A549 (cell line): ENCODE data around the gene SLC9A1. TPM values are rescaled to one million over a fixed set of nuclear protein-coding genes. Genes with fewer than 3 reads are reported as not detected.

Experiments
- ATAC-seq, 2 experiments: fragments of 200-7000 bp in 1 of 2; fragments of >200 bp in 1 of 2; cut with Nextera tagmentation in 1 of 2; cut with Tn5 transposase in 1 of 2; 3 replicates each; pipeline versions ENCODE4 v1.8.0 to v1.9.1; 2018 to 2020; ENCODE audit warnings: mild to moderate bottlenecking in 1 of 2, moderate library complexity in 1 of 2
- CTCF ChIA-PET: fragments of 300-600 bp; sonication (Branson Sonifier 250); formaldehyde crosslinking; extraction: SDS; loops from one replicate; lab custom pipeline; 2021; ENCODE audit warnings: antibody characterized with exemption, inconsistent platforms; lab: Yijun Ruan, JAX
- POLR2A ChIA-PET: fragments of 350-600 bp; formaldehyde crosslinking; extraction: SDS; loops from one replicate; lab custom pipeline; 2021; ENCODE audit warnings: antibody characterized with exemption, inconsistent platforms; lab: Yijun Ruan, JAX
- DNase-seq, 2 experiments: peaks; one replicate each; pipeline versions ENCODE4 v3.0.0 to v3.0.0-alpha.2; 2011 to 2016; ENCODE audit warnings: low read depth in 1 of 2, low spot score in 1 of 2
- FAIRE-seq: peaks from 2 replicates; lab custom pipeline; 2011; peaks lifted over from hg19 to GRCh38; lab: Jason Lieb, UNC
- H3K27ac ChIP-seq, 2 experiments: fragments of >200 bp; sonication (Bioruptor Twin); formaldehyde crosslinking; 3 replicates each; pipeline ENCODE4 v1.5.1; 2016 to 2017
- H3K4me1 ChIP-seq: fragments of >200 bp; sonication (Bioruptor Twin); formaldehyde crosslinking; 3 replicates; pipeline ENCODE4 v1.6.1; 2016
- H3K4me2 ChIP-seq: fragments of >200 bp; sonication (Bioruptor Twin); formaldehyde crosslinking; 3 replicates; pipeline ENCODE4 v1.6.1; 2016
- H3K4me3 ChIP-seq: fragments of >200 bp; sonication (Bioruptor Twin); formaldehyde crosslinking; 3 replicates; pipeline ENCODE4 v1.5.1; 2016
- H3K9me3 ChIP-seq: fragments of >200 bp; sonication (Bioruptor Twin); formaldehyde crosslinking; 3 replicates; pipeline ENCODE4 v1.6.1; 2016
- BHLHE40 ChIP-seq: IDR thresholded peaks from 2 replicates; pipeline ENCODE4 v1.6.1; 2012; ENCODE audit warnings: low read depth, low read length, inconsistent platforms
- CEBPB ChIP-seq, 2 experiments: fragments of >200 bp in 1 of 2; sonication (Bioruptor Twin) in 1 of 2; formaldehyde crosslinking in 1 of 2; IDR thresholded peaks; 2 replicates each; pipeline ENCODE4 v1.6.1; 2012 to 2016
- EHMT2 ChIP-seq: fragments of 200-600 bp; sonication (generic); IDR thresholded peaks from 2 replicates; pipeline ENCODE4 v1.6.1; 2016; ENCODE audit warnings: antibody characterized with exemption, low read depth, mild to moderate bottlenecking, moderate library complexity
- ESRRA ChIP-seq: fragments of 150-350 bp; IDR thresholded peaks from 2 replicates; pipeline ENCODE4 v1.6.1; 2014; ENCODE audit warnings: mild to moderate bottlenecking, low read length, borderline replicate concordance
- FOXS1 ChIP-seq: fragments of 250-450 bp; sonication (Bioruptor Pico); IDR thresholded peaks from 2 replicates; pipeline ENCODE4 v1.5.0; 2020; ENCODE audit warnings: mild to moderate bottlenecking, moderate library complexity
- HOXA7 ChIP-seq: fragments of 250-450 bp; sonication (Bioruptor Pico); IDR thresholded peaks from 2 replicates; pipeline ENCODE4 v1.5.0; 2020; ENCODE audit warnings: mild to moderate bottlenecking, moderate library complexity
- HOXB13 ChIP-seq: fragments of 250-450 bp; sonication (Bioruptor Pico); IDR thresholded peaks from 2 replicates; pipeline ENCODE4 v1.5.0; 2020; ENCODE audit warnings: low read depth, mild to moderate bottlenecking, moderate library complexity
- HOXB5 ChIP-seq: fragments of 250-450 bp; sonication (Bioruptor Pico); IDR thresholded peaks from 2 replicates; pipeline ENCODE4 v1.5.0; 2020; ENCODE audit warnings: mild to moderate bottlenecking, moderate library complexity
- MAFK ChIP-seq: fragments of 450-650 bp; IDR thresholded peaks from 2 replicates; pipeline ENCODE4 v1.6.1; 2014; ENCODE audit not compliant: partially characterized antibody
- MAZ ChIP-seq: fragments of 150-350 bp; IDR thresholded peaks from 2 replicates; pipeline ENCODE4 v1.6.1; 2014; ENCODE audit warnings: antibody characterized with exemption, low read depth, low read length, borderline replicate concordance
- MYC ChIP-seq: IDR thresholded peaks from 2 replicates; pipeline ENCODE4 v1.6.1; 2012; ENCODE audit warnings: mild to moderate bottlenecking, inconsistent platforms, low read length, improper control_type of control experiment, borderline replicate concordance
- NFE2L2 ChIP-seq: fragments of 150-350 bp; conservative IDR thresholded peaks from 2 replicates; pipeline ENCODE4 v1.6.1; 2014; ENCODE audit warnings: low read length
- NPAS2 ChIP-seq: fragments of 250-450 bp; sonication (Bioruptor Pico); IDR thresholded peaks from 2 replicates; pipeline ENCODE4 v1.8.0; 2022; ENCODE audit warnings: mild to moderate bottlenecking, moderate library complexity, borderline replicate concordance
- NR3C1 ChIP-seq: fragments of >200 bp; sonication (Bioruptor Twin); formaldehyde crosslinking; IDR thresholded peaks from 3 replicates; pipeline ENCODE4 v1.6.1; 2017
- RAD21 ChIP-seq, 2 experiments: fragments of >200 bp in 1 of 2; sonication (Bioruptor Twin) in 1 of 2; formaldehyde crosslinking in 1 of 2; IDR thresholded peaks in 1 of 2; conservative IDR thresholded peaks in 1 of 2; 2 replicates in 1 of 2; 3 replicates in 1 of 2; pipeline ENCODE4 v1.6.1; 2012 to 2018; ENCODE audit warnings: inconsistent platforms in 1 of 2
- RARB ChIP-seq: fragments of 250-450 bp; sonication (Bioruptor Pico); IDR thresholded peaks from 2 replicates; pipeline ENCODE4 v1.8.0; 2021; ENCODE audit warnings: mild to moderate bottlenecking, moderate library complexity
- RFX5 ChIP-seq: fragments of 450-650 bp; IDR thresholded peaks from 2 replicates; pipeline ENCODE4 v1.7.1; 2014; ENCODE audit warnings: antibody characterized with exemption, mild to moderate bottlenecking, moderate library complexity
- ZFP36 ChIP-seq: fragments of 450-650 bp; IDR thresholded peaks from 2 replicates; pipeline ENCODE4 v1.6.1; 2014; ENCODE audit warnings: borderline replicate concordance; ENCODE audit not compliant: partially characterized antibody
- WGBS: methylation state at CpG from one replicate; pipeline ENCODE4 v1.1.6; 2017; ENCODE audit errors: missing lambda C conversion rate; 5-methylcytosine and 5-hydroxymethylcytosine counted together
- polyA minus RNA-seq: library from RNA; depleted of rRNA, polyadenylated mRNA; stranded (reverse); fragments of >200 nt; gene quantifications from 2 replicates; pipeline ENCODE4 v1.2.3, GENCODE V29; 2011; rRNA and poly(A)+ RNA removed
- polyA plus RNA-seq, 4 experiments: library from polyadenylated mRNA; depleted of rRNA in 3 of 4; stranded (reverse); fragments of >200 nt; fragmentation: RNase III in 1 of 4; extraction: RNeasy Plus Mini Kit Qiagen cat#74134 plus additional on column Dnase treatment in 1 of 4; gene quantifications; 2 replicates in 3 of 4; 3 replicates in 1 of 4; pipeline ENCODE4 v1.2.3, GENCODE V29; 2011 to 2017
- TF ChIP-seq, protein P1 (sequence below): fragments of >200 bp; sonication (Bioruptor Twin); formaldehyde crosslinking; IDR thresholded peaks from 3 replicates; pipeline ENCODE4 v1.5.1; 2016
- TF ChIP-seq, protein P2 (sequence below): fragments of 450-650 bp; IDR thresholded peaks from 2 replicates; pipeline ENCODE4 v1.6.1; 2014; ENCODE audit warnings: antibody characterized with exemption
- TF ChIP-seq, protein P3 (sequence below): fragments of 250-450 bp; sonication (Bioruptor Pico); IDR thresholded peaks from 2 replicates; pipeline ENCODE4 v1.5.0; 2020; ENCODE audit warnings: low read depth, mild to moderate bottlenecking, moderate library complexity
- TF ChIP-seq, protein P4 (sequence below): fragments of 200-600 bp; sonication (generic); IDR thresholded peaks from 2 replicates; pipeline ENCODE4 v1.6.1; 2016; ENCODE audit warnings: antibody characterized with exemption, mild to moderate bottlenecking, moderate library complexity
- TF ChIP-seq, protein P5 (sequence below): fragments of 250-450 bp; sonication (Bioruptor Pico); IDR thresholded peaks from 2 replicates; pipeline ENCODE4 v1.5.0; 2021; ENCODE audit warnings: mild to moderate bottlenecking, moderate library complexity, borderline replicate concordance
- TF ChIP-seq, protein P6 (sequence below): IDR thresholded peaks from 2 replicates; pipeline ENCODE4 v1.6.1; 2012; ENCODE audit warnings: low read depth, borderline replicate concordance
- TF ChIP-seq, protein P7 (sequence below): IDR thresholded peaks from 2 replicates; pipeline ENCODE4 v1.6.1; 2012

Gene SLC9A1
- polyA plus RNA-seq (2011; rRNA removed) (8.0 and 11.1 TPM in 2 replicates), polyA plus RNA-seq (2017; fragmentation: RNase III; extraction: RNeasy Plus Mini Kit Qiagen cat#74134 plus additional on column Dnase treatment) (7.3 to 7.5 TPM (median 7.4 TPM) in 3 replicates), polyA minus RNA-seq (7.4 and 15.8 TPM in 2 replicates)
- polyA plus RNA-seq (2012; cell fraction: cytosol; rRNA removed) = 5.4 and 7.5 TPM in 2 replicates
- 15.2 and 16.5 TPM in 2 replicates for polyA plus RNA-seq (2012; cell fraction: nucleus; rRNA removed)

DNA sequence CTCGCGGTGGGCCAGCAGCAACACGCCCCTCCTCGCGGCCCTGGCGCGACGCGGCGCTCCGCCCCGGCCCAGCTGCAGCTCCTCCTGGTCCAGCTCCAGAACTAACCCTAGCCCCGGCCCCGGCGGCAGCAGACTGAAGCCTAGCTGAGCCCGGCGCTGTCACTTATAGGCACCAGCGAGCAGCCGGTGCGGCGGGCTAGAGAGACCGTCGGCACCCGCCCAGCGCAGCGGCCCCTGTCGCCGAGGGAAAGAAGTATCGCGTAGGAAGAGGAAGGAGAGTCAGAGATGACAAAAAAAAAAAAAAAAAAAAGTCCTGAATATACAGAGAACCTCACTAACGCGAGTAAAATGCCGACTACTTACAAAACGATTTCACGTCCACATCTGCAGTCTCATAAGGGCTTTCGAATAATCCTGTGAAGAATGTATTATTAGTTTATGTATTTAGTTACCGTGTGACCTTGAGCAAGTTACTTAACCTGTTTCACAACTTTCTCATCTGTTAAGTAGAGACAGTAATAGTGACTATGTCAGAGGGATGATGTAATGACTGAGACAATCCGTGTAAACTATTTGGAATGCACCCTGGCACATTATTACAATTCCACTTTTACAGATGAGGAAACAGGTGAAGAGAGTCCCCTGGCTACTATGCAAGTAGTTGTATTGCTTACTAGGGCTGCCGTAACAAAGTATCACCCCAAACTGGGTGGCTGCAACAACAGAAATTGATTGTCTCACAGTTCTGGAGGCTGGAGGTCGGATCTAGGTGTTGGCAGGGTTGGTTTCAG is at the start of gene SLC9A1:
Gene SLC9A1, minus strand, starts transcription at position 135 of the 791 bp plus-strand sequence. CDS start 791 bp downstream, outside the sequence.
- POLR2A ChIA-PET = interaction anchor here (0.6 to 2.2 kb wide), 16 partner anchors 9 to 570 kb away, joined by 3 to 36 read pairs (median 4); partner anchors contain the start of genes FAM76A and WDTC1
- Histone ChIP-seq H3K4me2 (peak within 1 kb of the TSS; percentile 94), H3K4me1 (peaks cover 28% of the 10 kb centered on the region), H3K9me3 (no peaks in the 10 kb centered on the region), H3K4me3 (peak within 1 kb of the TSS; percentile 91), H3K27ac (peak within 1 kb of the TSS; percentile 98 to 100)
- CTCF ChIA-PET = interaction anchor here (0.6 to 3.2 kb wide), 18 partner anchors 8 to 982 kb away, joined by 3 to 17 read pairs (median 4); no protein-coding TSS in a partner anchor
- ATAC-seq = peak; percentile 91 to 96
- 5% methylated on average over 20 of the region's 40 CpGs for WGBS
- FAIRE-seq = no peak
- peak; percentile 60 to 90 for DNase-seq
- TF ChIP-seq ZFP36 (no peak), EHMT2 (no peak), NFE2L2 (no peak), MAZ (no peak), FOXS1 (CRISPR knock-in tag) (no peak), MAFK (no peak), MYC (no peak), CEBPB (IDR thresholded peaks at IDR 0.05) (peak; percentile 60 to 87), NR3C1 (no peak), HOXB5 (CRISPR knock-in tag) (no peak), ESRRA (no peak; the same call in 1 of the 2 replicates), NPAS2 (CRISPR knock-in tag) (no peak), RARB (CRISPR knock-in tag) (no peak), HOXA7 (CRISPR knock-in tag) (no peak), RFX5 (no peak), HOXB13 (CRISPR knock-in tag) (no peak), RAD21 (conservative IDR thresholded peaks at IDR 0.05 in 1 of 2, IDR thresholded peaks at IDR 0.05 in 1 of 2) (peak; percentile 15 to 28; a peak in 1 of 5 replicates), BHLHE40 (no peak)
- TF ChIP-seq, protein P1, sequence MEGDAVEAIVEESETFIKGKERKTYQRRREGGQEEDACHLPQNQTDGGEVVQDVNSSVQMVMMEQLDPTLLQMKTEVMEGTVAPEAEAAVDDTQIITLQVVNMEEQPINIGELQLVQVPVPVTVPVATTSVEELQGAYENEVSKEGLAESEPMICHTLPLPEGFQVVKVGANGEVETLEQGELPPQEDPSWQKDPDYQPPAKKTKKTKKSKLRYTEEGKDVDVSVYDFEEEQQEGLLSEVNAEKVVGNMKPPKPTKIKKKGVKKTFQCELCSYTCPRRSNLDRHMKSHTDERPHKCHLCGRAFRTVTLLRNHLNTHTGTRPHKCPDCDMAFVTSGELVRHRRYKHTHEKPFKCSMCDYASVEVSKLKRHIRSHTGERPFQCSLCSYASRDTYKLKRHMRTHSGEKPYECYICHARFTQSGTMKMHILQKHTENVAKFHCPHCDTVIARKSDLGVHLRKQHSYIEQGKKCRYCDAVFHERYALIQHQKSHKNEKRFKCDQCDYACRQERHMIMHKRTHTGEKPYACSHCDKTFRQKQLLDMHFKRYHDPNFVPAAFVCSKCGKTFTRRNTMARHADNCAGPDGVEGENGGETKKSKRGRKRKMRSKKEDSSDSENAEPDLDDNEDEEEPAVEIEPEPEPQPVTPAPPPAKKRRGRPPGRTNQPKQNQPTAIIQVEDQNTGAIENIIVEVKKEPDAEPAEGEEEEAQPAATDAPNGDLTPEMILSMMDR = peak; percentile 63
- TF ChIP-seq, protein P2, sequence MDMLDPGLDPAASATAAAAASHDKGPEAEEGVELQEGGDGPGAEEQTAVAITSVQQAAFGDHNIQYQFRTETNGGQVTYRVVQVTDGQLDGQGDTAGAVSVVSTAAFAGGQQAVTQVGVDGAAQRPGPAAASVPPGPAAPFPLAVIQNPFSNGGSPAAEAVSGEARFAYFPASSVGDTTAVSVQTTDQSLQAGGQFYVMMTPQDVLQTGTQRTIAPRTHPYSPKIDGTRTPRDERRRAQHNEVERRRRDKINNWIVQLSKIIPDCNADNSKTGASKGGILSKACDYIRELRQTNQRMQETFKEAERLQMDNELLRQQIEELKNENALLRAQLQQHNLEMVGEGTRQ = no peak
- TF ChIP-seq, protein P3, sequence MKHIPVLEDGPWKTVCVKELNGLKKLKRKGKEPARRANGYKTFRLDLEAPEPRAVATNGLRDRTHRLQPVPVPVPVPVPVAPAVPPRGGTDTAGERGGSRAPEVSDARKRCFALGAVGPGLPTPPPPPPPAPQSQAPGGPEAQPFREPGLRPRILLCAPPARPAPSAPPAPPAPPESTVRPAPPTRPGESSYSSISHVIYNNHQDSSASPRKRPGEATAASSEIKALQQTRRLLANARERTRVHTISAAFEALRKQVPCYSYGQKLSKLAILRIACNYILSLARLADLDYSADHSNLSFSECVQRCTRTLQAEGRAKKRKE (CRISPR knock-in tag) = no peak
- TF ChIP-seq, protein P4, sequence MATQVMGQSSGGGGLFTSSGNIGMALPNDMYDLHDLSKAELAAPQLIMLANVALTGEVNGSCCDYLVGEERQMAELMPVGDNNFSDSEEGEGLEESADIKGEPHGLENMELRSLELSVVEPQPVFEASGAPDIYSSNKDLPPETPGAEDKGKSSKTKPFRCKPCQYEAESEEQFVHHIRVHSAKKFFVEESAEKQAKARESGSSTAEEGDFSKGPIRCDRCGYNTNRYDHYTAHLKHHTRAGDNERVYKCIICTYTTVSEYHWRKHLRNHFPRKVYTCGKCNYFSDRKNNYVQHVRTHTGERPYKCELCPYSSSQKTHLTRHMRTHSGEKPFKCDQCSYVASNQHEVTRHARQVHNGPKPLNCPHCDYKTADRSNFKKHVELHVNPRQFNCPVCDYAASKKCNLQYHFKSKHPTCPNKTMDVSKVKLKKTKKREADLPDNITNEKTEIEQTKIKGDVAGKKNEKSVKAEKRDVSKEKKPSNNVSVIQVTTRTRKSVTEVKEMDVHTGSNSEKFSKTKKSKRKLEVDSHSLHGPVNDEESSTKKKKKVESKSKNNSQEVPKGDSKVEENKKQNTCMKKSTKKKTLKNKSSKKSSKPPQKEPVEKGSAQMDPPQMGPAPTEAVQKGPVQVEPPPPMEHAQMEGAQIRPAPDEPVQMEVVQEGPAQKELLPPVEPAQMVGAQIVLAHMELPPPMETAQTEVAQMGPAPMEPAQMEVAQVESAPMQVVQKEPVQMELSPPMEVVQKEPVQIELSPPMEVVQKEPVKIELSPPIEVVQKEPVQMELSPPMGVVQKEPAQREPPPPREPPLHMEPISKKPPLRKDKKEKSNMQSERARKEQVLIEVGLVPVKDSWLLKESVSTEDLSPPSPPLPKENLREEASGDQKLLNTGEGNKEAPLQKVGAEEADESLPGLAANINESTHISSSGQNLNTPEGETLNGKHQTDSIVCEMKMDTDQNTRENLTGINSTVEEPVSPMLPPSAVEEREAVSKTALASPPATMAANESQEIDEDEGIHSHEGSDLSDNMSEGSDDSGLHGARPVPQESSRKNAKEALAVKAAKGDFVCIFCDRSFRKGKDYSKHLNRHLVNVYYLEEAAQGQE = no peak; the same call in 1 of the 2 replicates
- TF ChIP-seq, protein P5, sequence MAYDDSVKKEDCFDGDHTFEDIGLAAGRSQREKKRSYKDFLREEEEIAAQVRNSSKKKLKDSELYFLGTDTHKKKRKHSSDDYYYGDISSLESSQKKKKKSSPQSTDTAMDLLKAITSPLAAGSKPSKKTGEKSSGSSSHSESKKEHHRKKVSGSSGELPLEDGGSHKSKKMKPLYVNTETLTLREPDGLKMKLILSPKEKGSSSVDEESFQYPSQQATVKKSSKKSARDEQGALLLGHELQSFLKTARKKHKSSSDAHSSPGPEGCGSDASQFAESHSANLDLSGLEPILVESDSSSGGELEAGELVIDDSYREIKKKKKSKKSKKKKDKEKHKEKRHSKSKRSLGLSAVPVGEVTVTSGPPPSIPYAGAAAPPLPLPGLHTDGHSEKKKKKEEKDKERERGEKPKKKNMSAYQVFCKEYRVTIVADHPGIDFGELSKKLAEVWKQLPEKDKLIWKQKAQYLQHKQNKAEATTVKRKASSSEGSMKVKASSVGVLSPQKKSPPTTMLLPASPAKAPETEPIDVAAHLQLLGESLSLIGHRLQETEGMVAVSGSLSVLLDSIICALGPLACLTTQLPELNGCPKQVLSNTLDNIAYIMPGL (CRISPR knock-in tag) = no peak
- TF ChIP-seq, protein P6, sequence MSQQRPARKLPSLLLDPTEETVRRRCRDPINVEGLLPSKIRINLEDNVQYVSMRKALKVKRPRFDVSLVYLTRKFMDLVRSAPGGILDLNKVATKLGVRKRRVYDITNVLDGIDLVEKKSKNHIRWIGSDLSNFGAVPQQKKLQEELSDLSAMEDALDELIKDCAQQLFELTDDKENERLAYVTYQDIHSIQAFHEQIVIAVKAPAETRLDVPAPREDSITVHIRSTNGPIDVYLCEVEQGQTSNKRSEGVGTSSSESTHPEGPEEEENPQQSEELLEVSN = no peak
- TF ChIP-seq, protein P7, sequence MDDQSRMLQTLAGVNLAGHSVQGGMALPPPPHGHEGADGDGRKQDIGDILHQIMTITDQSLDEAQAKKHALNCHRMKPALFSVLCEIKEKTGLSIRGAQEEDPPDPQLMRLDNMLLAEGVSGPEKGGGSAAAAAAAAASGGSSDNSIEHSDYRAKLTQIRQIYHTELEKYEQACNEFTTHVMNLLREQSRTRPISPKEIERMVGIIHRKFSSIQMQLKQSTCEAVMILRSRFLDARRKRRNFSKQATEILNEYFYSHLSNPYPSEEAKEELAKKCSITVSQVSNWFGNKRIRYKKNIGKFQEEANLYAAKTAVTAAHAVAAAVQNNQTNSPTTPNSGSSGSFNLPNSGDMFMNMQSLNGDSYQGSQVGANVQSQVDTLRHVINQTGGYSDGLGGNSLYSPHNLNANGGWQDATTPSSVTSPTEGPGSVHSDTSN = 0 out of 2 replicates have a peak, but pooled peaks have one; percentile 68
